22Rv1 (cell line): ENCODE measurements around the gene DRP2.
"Not testable (repeated sequence)": the region's sequence is repeated elsewhere in the genome, so short reads cannot be mapped to it uniquely, and the experiment has no call there.

Source experiments
- H3K27ac ChIP-seq: fragments of 450-650 bp; 2 replicates; pipeline ENCODE4 v1.5.1; 2017
- CTCF ChIP-seq: fragments of 450-650 bp; IDR thresholded peaks from 2 replicates; pipeline ENCODE4 v1.5.1; 2017; ENCODE audit warnings: mild to moderate bottlenecking
- ZFX ChIP-seq: fragments of 450-650 bp; IDR thresholded peaks from 2 replicates; pipeline ENCODE4 v1.6.1; 2017; ENCODE audit warnings: antibody characterized with exemption, borderline replicate concordance

DRP2 gene

GRCh38 chrX:101219116-101219863, at the start of gene DRP2:
TSS of gene DRP2 (plus strand) at chrX:101219786. CDS start at chrX:101231648, 11,862 bp downstream.
- no peak within 1 kb of the TSS for H3K27ac ChIP-seq
- TF ChIP-seq CTCF (no peak), ZFX (no peak)

- H3K27ac ChIP-seq = no peak overlapping the region
- TF ChIP-seq CTCF (no peak), ZFX (no peak)
Observed at GRCh38 chrX:101171883-101172400, 47.6 kb upstream of the DRP2 start.

- TF ChIP-seq ZFX (no peak), CTCF (no peak)
Observed at GRCh38 chrX:101176439-101176838, 43.1 kb upstream of the DRP2 start.

GRCh38 chrX:101184876-101185275, 34.7 kb upstream of the DRP2 start:
- not testable (repeated sequence) for H3K27ac ChIP-seq

More at GRCh38 chrX:101176439-101176838, 43.1 kb upstream of the DRP2 start:
- no peak overlapping the region for H3K27ac ChIP-seq

- H3K27ac ChIP-seq = not testable (repeated sequence)
Observed at GRCh38 chrX:101187961-101188360, 31.6 kb upstream of the DRP2 start.

GRCh38 chrX:101190736-101191135, 28.9 kb upstream of the DRP2 start:
- no peak overlapping the region for H3K27ac ChIP-seq
- TF ChIP-seq ZFX (no peak), CTCF (no peak)

- TF ChIP-seq CTCF = no peak
- TF ChIP-seq ZFX = no peak
- H3K27ac ChIP-seq = no peak overlapping the region
Observed at GRCh38 chrX:101191217-101191750, 28.3 kb upstream of the DRP2 start.

GRCh38 chrX:101195442-101196173, 24.0 kb upstream of the DRP2 start:
- TF ChIP-seq ZFX (no peak), CTCF (no peak)
- no peak overlapping the region for H3K27ac ChIP-seq
